Transverse colon (tissue), 4 donors: ENCODE measurements around the gene TENT4B. TPM values are rescaled to one million over a fixed set of nuclear protein-coding genes. Genes with fewer than 3 reads are reported as not detected.

Experiments used
- DNase-seq: peaks from one replicate; pipeline ENCODE4 v3.0.0-alpha.2; 2019
- H3K27ac ChIP-seq, 4 donors: fragments of 200-600 bp; sonication (generic); 2 replicates each; pipeline ENCODE4 v1.5.1; 2016 to 2018; ENCODE audit warnings: inconsistent platforms in 4 of 4
- H3K27me3 ChIP-seq: fragments of 200-600 bp; sonication (generic); 2 replicates; pipeline ENCODE4 v1.5.1; 2017; ENCODE audit warnings: inconsistent platforms
- H3K36me3 ChIP-seq, 4 donors: fragments of 200-600 bp; sonication (generic); 2 replicates each; pipeline ENCODE4 v1.5.1; 2017 to 2019; ENCODE audit warnings: inconsistent platforms in 4 of 4
- H3K4me1 ChIP-seq, 4 donors: fragments of 200-600 bp; sonication (generic); 2 replicates each; pipeline ENCODE4 v1.5.1; 2017 to 2020; ENCODE audit warnings: inconsistent platforms in 4 of 4
- H3K4me3 ChIP-seq, 4 donors: fragments of 200-600 bp; sonication (generic); 1 replicate in 1 of 4; 2 replicates in 3 of 4; pipeline versions ENCODE4 v1.5.1 to v1.6.1; 2017 to 2019; ENCODE audit warnings: inconsistent platforms in 4 of 4
- H3K9me3 ChIP-seq, 2 donors: fragments of 200-600 bp; sonication (generic); 2 replicates each; pipeline ENCODE4 v1.5.1; 2017 to 2019; ENCODE audit warnings: inconsistent platforms in 2 of 2
- EP300 ChIP-seq: sonication (generic); formaldehyde crosslinking; IDR thresholded peaks from one replicate; pipeline ENCODE4 v1.6.1; 2017; ENCODE audit warnings: antibody characterized with exemption, low read depth
- POLR2A ChIP-seq: fragments of 450-650 bp; IDR thresholded peaks from one replicate; pipeline ENCODE4 v1.6.1; 2016; ENCODE audit warnings: antibody characterized with exemption, mild to moderate bottlenecking, moderate library complexity
- POLR2AphosphoS5 ChIP-seq, 3 donors: sonication (generic); formaldehyde crosslinking; IDR thresholded peaks; one replicate each; pipeline ENCODE4 v1.6.1; 2016; ENCODE audit warnings: antibody characterized with exemption in 3 of 3
- WGBS, 2 donors: methylation state at CpG; one replicate each; pipeline ENCODE4 v1.1.5; 2018; ENCODE audit warnings: low coverage in 1 of 2; 5-methylcytosine and 5-hydroxymethylcytosine counted together
- in situ Hi-C, 4 donors: fragments of 200-750 bp; cut with MboI; loops; one replicate each; pipeline versions ENCODE4 v1.15.0 to v1.15.1; 2017; ENCODE audit warnings: low sequenced_read_pairs in 3 of 4, low pct_ligation_motif_present in 1 of 4, low pct_unique_long_range_greater_than_20kb in 1 of 4
- intact Hi-C: fragments of 100-400 bp; cut with DNase I; formaldehyde crosslinking; loops from one replicate; pipeline ENCODE4 v1.15.1; 2023; ENCODE audit warnings: low total_unique reads
- total RNA-seq, 4 donors: library from RNA; depleted of rRNA; stranded (reverse); fragments of >200 nt; gene quantifications; one replicate each; pipeline ENCODE4 v1.1.0, GENCODE V29; 2016
- TF ChIP-seq, protein P1 (sequence below), 5 experiments: fragments of 200-600 bp in 3 of 5; fragments of 450-650 bp in 2 of 5; sonication (generic) in 3 of 5; IDR thresholded peaks; 1 replicate in 2 of 5; 2 replicates in 3 of 5; pipeline ENCODE4 v1.5.1; 2016 to 2017; ENCODE audit warnings: antibody characterized with exemption in 5 of 5, inconsistent platforms in 3 of 5, mild to moderate bottlenecking in 2 of 5, moderate library complexity in 1 of 5

The TENT4B gene
- total RNA-seq, 4 donors from 2014 or later, result 8.2 to 18.0 (median 13.0) TPM

DNA sequence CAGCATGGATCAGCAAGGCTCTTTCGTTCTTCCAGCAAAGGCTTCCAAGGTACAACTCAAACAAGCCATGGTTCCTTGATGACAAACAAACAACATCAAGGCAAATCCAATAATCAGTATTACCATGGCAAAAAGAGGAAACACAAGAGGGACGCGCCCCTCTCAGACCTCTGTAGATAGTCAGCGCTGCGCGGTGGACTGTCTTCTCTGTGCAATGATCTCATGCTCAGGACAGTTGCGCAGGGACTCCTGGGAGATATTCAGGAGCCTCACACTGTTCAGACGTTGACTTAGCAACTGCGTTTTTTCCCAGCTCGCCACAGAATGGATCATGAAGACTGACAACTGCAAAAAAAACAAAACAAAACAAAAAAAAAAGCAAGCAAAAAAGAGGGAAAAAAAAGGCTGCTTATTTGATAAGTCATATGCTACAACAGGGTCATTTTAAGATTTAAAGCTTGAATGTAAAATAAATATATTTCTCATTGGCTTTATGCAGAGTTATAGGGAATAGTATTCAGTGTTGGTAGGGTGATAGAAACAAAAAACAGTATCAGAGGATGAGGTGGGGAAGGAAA lies 76.1 kb downstream of the TENT4B start:
- H3K27me3 ChIP-seq, result no peaks in the 10 kb centered on the region
- H3K4me1 ChIP-seq, result no peaks in the 10 kb centered on the region
- H3K36me3 ChIP-seq, result peaks cover 0 to 33% (median 14%) of the 10 kb centered on the region in 4 donors
- in situ Hi-C loops (loop anchor here in 2 of 4 donors (25.0 kb wide), 2 partner anchors 133 to 433 kb away; partner anchors contain the start of gene BRD7 (in 1 of the 2)), intact Hi-C loops (no loop called here)
- no peak for DNase-seq
- H3K9me3 ChIP-seq, result no peaks in the 10 kb centered on the region
- 87 to 93% methylated on average over 4 to 10 of the region's 10 CpGs for WGBS, 2 donors
- H3K27ac ChIP-seq, result no peak overlapping the region
- TF ChIP-seq POLR2AphosphoS5 (IDR thresholded peaks at IDR 0.05), result no peak
- TF ChIP-seq POLR2A, result no peak
- TF ChIP-seq EP300, result no peak
- TF ChIP-seq, protein P1, sequence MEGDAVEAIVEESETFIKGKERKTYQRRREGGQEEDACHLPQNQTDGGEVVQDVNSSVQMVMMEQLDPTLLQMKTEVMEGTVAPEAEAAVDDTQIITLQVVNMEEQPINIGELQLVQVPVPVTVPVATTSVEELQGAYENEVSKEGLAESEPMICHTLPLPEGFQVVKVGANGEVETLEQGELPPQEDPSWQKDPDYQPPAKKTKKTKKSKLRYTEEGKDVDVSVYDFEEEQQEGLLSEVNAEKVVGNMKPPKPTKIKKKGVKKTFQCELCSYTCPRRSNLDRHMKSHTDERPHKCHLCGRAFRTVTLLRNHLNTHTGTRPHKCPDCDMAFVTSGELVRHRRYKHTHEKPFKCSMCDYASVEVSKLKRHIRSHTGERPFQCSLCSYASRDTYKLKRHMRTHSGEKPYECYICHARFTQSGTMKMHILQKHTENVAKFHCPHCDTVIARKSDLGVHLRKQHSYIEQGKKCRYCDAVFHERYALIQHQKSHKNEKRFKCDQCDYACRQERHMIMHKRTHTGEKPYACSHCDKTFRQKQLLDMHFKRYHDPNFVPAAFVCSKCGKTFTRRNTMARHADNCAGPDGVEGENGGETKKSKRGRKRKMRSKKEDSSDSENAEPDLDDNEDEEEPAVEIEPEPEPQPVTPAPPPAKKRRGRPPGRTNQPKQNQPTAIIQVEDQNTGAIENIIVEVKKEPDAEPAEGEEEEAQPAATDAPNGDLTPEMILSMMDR (IDR thresholded peaks at IDR 0.05), result no peak
- no peak overlapping the region for H3K4me3 ChIP-seq

DNA sequence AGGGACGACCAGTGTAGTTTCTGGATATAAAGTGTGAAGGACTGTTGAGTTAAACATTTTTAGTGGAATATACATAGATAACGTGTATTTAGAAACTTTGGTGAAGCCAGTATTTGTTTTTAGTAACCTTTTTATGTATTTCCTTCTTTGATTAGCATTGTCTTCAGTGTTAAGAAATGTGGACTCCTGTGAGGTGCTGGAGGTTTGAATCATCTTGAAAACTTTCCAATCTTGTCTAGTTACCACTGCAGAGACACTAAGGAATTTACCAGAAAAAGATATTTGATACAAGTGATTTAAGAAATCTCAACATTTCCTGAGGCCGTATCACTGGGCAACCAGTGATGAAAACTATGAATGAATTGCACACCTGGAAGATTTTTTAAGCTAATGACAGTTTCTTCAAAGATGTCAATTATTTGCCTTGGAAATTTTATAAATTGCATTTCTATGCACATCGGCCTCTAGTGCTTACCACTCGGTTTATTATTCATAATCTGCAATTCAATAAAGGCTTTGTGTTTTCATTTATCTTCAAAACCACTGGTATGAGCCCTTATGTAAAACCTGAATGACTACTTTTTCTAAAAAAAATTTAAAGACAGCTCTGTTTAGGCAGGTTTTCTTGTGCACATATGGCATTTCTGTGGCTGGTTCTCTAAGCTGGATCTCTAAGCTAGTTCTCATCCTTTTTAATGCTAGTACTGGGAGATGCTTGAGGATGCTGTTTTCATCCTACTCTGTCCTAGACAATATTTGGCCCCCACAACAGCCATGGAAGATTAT lies 81.9 kb downstream of the TENT4B start:
- no peak for DNase-seq
- 74 to 80% methylated on average over 5 of the region's 5 CpGs for WGBS, 2 donors
- intact Hi-C loops, result no loop called here
- H3K4me1 ChIP-seq, result no peaks in the 10 kb centered on the region
- H3K27ac ChIP-seq, result no peak overlapping the region
- TF ChIP-seq EP300 (no peak), POLR2AphosphoS5 (IDR thresholded peaks at IDR 0.05) (no peak), POLR2A (no peak)
- TF ChIP-seq, protein P1 (IDR thresholded peaks at IDR 0.05), result no peak
- in situ Hi-C loops, result loop anchor here in 2 of 4 donors (25.0 kb wide), 2 partner anchors 127 to 427 kb away; partner anchors contain the start of gene BRD7 (in 1 of the 2)
- no peaks in the 10 kb centered on the region for H3K27me3 ChIP-seq
- no peaks in the 10 kb centered on the region for H3K9me3 ChIP-seq
- no peaks in the 10 kb centered on the region for H3K36me3 ChIP-seq
- H3K4me3 ChIP-seq, result no peak overlapping the region

DNA sequence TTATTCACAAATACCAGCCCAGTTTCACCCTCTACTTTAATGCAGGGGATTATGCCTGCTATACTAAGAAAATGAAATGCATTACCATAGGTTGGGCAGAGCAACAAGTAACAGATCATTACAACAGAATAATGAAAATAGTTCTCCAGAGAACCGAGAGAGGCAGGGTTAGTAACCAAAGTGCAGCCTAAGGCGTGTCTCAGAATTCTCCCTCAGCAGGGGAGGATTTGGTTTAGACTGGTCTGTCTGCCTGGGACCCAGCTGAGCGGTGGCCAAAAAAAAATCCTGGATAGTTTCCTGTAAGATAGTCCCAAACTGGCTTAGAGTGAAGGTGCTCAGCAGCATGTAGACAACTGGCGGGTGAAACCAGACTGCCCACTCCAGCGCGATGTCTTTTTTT lies 82.5 kb downstream of the TENT4B start:
- in situ Hi-C loops, result loop anchor here in 2 of 4 donors (25.0 kb wide), 2 partner anchors 127 to 427 kb away; partner anchors contain the start of gene BRD7 (in 1 of the 2)

DNA sequence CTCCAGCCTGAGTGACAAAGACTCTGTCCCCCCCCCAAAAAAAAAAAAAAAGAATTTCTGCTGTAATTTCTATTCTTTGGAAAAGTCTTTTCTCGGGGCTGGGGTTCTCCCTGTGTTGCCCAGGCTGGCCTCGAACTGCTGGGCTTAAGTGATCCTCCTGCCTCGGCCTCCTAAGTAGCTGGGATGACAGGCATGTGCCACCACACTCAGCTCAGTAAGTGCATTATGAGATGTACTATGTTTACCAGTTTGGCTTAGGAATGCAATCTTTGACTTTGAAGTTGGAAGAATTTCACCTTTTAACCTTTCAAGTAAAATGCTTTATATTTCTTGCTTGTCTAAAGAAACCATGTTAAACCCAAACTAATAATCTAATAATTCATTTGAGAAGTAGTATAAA lies 85.2 kb downstream of the TENT4B start:
- H3K27ac ChIP-seq, result no peak overlapping the region
- WGBS, 2 donors, result 99 to 100% methylated on average over 1 to 3 of the region's 3 CpGs
- in situ Hi-C loops, result loop anchor here in 2 of 4 donors (25.0 kb wide), 2 partner anchors 124 to 424 kb away; partner anchors contain the start of gene BRD7 (in 1 of the 2)

More for the DNA sequence above, 82.5 kb downstream of the TENT4B start:
- intact Hi-C loops, result no loop called here
- Histone ChIP-seq H3K27ac (no peak overlapping the region), H3K36me3 (no peaks in the 10 kb centered on the region), H3K27me3 (no peaks in the 10 kb centered on the region), H3K9me3 (no peaks in the 10 kb centered on the region), H3K4me1 (no peaks in the 10 kb centered on the region), H3K4me3 (no peak overlapping the region)
- TF ChIP-seq POLR2A (no peak), EP300 (no peak), POLR2AphosphoS5 (IDR thresholded peaks at IDR 0.05) (no peak)
- TF ChIP-seq, protein P1 (IDR thresholded peaks at IDR 0.05), result no peak
- no peak for DNase-seq
- 8 to 60% methylated on average over 2 to 6 of the region's 6 CpGs for WGBS, 2 donors

More for the DNA sequence above, 85.2 kb downstream of the TENT4B start:
- H3K27me3 ChIP-seq, result no peaks in the 10 kb centered on the region
- H3K36me3 ChIP-seq, result no peaks in the 10 kb centered on the region
- TF ChIP-seq, protein P1 (IDR thresholded peaks at IDR 0.05), result no peak
- TF ChIP-seq POLR2A, result no peak
- TF ChIP-seq POLR2AphosphoS5 (IDR thresholded peaks at IDR 0.05), result no peak
- no peak for TF ChIP-seq EP300
- no peak overlapping the region for H3K4me3 ChIP-seq
- intact Hi-C loops, result no loop called here
- DNase-seq, result no peak
- peaks cover 0 to 8% (median 5%) of the 10 kb centered on the region in 4 donors for H3K4me1 ChIP-seq
- no peaks in the 10 kb centered on the region for H3K9me3 ChIP-seq
